HEK293 (cell line): ENCODE data around the gene TRAPPC1.

Source experiments
- CTCF ChIP-seq: fragments of 450-650 bp; formaldehyde crosslinking; IDR thresholded peaks from 2 replicates; pipeline ENCODE4 v1.5.1; 2016; ENCODE audit warnings: missing biosample characterization, missing genetic modification characterization
- INSM2 ChIP-seq: fragments of 450-650 bp; formaldehyde crosslinking; IDR thresholded peaks from 2 replicates; pipeline ENCODE4 v1.5.1; 2016; ENCODE audit warnings: missing biosample characterization, missing genetic modification characterization
- KLF9 ChIP-seq: fragments of 450-650 bp; formaldehyde crosslinking; IDR thresholded peaks from 2 replicates; pipeline ENCODE4 v1.5.1; 2016; ENCODE audit warnings: missing biosample characterization, missing genetic modification characterization, low read depth
- REST ChIP-seq: fragments of 450-650 bp; formaldehyde crosslinking; IDR thresholded peaks from 2 replicates; pipeline ENCODE4 v1.5.1; 2016; ENCODE audit warnings: missing biosample characterization, missing genetic modification characterization
- TCF7L2 ChIP-seq: IDR thresholded peaks from 2 replicates; pipeline ENCODE4 v1.6.1; 2011; ENCODE audit warnings: low read depth, mild to moderate bottlenecking, inconsistent platforms, low read length, moderate library complexity, borderline replicate concordance
- ZNF274 ChIP-seq, 2 experiments: fragments of 200-500 bp in 1 of 2; fragments of 450-650 bp in 1 of 2; sonication (Bioruptor generic) in 1 of 2; formaldehyde crosslinking in 1 of 2; IDR thresholded peaks; 2 replicates each; pipeline versions ENCODE4 v1.5.1 to v1.6.1; 2014 to 2016; ENCODE audit warnings: borderline replicate concordance in 1 of 2, inconsistent platforms in 1 of 2, low read length in 1 of 2, missing biosample characterization in 1 of 2, missing genetic modification characterization in 1 of 2

GRCh38 chr17:7940034-7940433 lies 8.3 kb upstream of the TRAPPC1 start:
- TF ChIP-seq INSM2 (tag by site-specific recombination), result no peak
- no peak for TF ChIP-seq CTCF (tag by site-specific recombination)
- no peak for TF ChIP-seq TCF7L2
- TF ChIP-seq ZNF274 (IDR thresholded peaks at IDR 0.05; ENCODE audit: low read length), result no peak
- no peak for TF ChIP-seq ZNF274 (tag by site-specific recombination; IDR thresholded peaks at IDR 0.05; ENCODE audit: borderline replicate concordance)
- TF ChIP-seq REST (tag by site-specific recombination), result no peak
- TF ChIP-seq KLF9, result no peak
